Panc1 (cell line): ENCODE results near the gene MC1R.

ENCODE experiments used
- POLR2AphosphoS5 ChIP-seq: IDR thresholded peaks from 2 replicates; pipeline ENCODE4 v1.6.1; 2012; ENCODE audit warnings: mild to moderate bottlenecking, low read depth, low read length, moderate library complexity
- SIN3A ChIP-seq: IDR thresholded peaks from 2 replicates; pipeline ENCODE4 v1.6.1; 2012; ENCODE audit warnings: low read depth, mild to moderate bottlenecking, low read length, moderate library complexity, borderline replicate concordance; ENCODE audit not compliant: insufficient read depth
- TCF7L2 ChIP-seq: IDR thresholded peaks from 2 replicates; pipeline ENCODE4 v1.6.1; 2011; ENCODE audit warnings: mild to moderate bottlenecking, low read depth, low read length, inconsistent platforms
- TF ChIP-seq, protein P1 (sequence below): fragments of 450-650 bp; IDR thresholded peaks from 2 replicates; pipeline ENCODE4 v1.5.1; 2017; ENCODE audit warnings: mild to moderate bottlenecking
- TF ChIP-seq, protein P2 (sequence below), 2 experiments: IDR thresholded peaks; 2 replicates each; pipeline ENCODE4 v1.6.1; 2011 to 2012; ENCODE audit warnings: low read depth in 2 of 2, control low read depth in 1 of 2, low read length in 1 of 2, mild to moderate bottlenecking in 1 of 2, moderate library complexity in 1 of 2; ENCODE audit not compliant: insufficient read depth in 1 of 2

DNA sequence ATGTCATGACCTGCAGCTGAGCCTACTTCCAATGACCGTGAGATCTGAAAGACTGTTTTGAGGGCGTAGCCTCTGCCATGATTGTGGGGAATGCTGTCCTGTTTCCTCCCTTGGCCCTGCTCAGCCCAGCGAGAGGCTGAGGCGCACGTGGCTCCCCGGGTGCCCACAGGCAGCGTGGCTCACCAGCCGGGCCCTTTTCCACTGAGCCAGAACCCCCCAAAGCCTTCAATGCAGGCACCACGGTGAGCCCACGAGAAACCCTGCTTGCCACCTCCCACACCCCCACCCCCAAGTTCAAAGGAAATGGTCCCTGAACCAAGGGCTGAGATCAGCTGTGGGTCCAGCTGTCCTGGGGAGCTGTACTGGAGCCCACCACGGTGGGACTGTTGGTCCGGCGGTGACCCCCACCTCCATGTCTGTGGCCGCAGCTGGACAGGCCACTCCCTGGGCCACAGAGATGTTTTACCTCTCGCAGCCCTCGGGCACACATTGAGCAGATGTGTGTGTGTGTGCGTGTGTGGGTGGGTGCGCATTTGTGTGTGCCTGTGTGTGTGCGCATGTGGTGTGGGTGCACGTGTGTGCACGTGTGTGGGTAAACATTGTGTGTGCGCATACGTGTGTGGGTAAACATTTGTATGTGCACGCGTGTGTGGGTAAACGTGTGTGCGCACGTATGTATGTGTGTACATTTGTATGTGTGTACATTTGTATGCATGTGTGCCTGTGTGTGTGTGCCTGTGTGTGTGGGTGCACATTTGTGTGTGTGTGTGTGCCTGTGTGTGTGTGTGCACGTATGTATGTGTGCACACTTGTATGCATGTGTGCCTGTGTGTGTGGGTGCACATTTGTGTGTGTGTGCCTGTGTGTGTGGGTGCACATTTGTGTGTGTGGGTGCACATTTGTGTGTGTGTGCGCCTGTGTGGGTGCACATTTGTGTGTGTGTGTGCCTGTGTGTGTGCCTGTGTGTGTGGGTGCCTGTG is 5.0 kb upstream of the MC1R start:
- TF ChIP-seq, protein P1, sequence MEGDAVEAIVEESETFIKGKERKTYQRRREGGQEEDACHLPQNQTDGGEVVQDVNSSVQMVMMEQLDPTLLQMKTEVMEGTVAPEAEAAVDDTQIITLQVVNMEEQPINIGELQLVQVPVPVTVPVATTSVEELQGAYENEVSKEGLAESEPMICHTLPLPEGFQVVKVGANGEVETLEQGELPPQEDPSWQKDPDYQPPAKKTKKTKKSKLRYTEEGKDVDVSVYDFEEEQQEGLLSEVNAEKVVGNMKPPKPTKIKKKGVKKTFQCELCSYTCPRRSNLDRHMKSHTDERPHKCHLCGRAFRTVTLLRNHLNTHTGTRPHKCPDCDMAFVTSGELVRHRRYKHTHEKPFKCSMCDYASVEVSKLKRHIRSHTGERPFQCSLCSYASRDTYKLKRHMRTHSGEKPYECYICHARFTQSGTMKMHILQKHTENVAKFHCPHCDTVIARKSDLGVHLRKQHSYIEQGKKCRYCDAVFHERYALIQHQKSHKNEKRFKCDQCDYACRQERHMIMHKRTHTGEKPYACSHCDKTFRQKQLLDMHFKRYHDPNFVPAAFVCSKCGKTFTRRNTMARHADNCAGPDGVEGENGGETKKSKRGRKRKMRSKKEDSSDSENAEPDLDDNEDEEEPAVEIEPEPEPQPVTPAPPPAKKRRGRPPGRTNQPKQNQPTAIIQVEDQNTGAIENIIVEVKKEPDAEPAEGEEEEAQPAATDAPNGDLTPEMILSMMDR: no peak
- TF ChIP-seq POLR2AphosphoS5 (no peak), TCF7L2 (no peak), SIN3A (no peak)
- TF ChIP-seq, protein P2, sequence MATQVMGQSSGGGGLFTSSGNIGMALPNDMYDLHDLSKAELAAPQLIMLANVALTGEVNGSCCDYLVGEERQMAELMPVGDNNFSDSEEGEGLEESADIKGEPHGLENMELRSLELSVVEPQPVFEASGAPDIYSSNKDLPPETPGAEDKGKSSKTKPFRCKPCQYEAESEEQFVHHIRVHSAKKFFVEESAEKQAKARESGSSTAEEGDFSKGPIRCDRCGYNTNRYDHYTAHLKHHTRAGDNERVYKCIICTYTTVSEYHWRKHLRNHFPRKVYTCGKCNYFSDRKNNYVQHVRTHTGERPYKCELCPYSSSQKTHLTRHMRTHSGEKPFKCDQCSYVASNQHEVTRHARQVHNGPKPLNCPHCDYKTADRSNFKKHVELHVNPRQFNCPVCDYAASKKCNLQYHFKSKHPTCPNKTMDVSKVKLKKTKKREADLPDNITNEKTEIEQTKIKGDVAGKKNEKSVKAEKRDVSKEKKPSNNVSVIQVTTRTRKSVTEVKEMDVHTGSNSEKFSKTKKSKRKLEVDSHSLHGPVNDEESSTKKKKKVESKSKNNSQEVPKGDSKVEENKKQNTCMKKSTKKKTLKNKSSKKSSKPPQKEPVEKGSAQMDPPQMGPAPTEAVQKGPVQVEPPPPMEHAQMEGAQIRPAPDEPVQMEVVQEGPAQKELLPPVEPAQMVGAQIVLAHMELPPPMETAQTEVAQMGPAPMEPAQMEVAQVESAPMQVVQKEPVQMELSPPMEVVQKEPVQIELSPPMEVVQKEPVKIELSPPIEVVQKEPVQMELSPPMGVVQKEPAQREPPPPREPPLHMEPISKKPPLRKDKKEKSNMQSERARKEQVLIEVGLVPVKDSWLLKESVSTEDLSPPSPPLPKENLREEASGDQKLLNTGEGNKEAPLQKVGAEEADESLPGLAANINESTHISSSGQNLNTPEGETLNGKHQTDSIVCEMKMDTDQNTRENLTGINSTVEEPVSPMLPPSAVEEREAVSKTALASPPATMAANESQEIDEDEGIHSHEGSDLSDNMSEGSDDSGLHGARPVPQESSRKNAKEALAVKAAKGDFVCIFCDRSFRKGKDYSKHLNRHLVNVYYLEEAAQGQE (IDR thresholded peaks at IDR 0.05; ENCODE audit: insufficient read depth in 1 of 2, low read depth in 2 of 2, low read length in 1 of 2): no peak
